Heart right ventricle (tissue), 16 donors: Measurements from ENCODE around the gene TTC7B. TPM values are rescaled to one million over a fixed set of nuclear protein-coding genes. Genes with fewer than 3 reads are reported as not detected.

Experiments used
- ATAC-seq, 8 donors: fragments of 200-7000 bp; cut with Tn5 transposase; one replicate each; pipeline ENCODE4 v1.9.1; 2020; ENCODE audit warnings: mild to moderate bottlenecking in 8 of 8, moderate library complexity in 8 of 8, moderate number of reproducible peaks in 1 of 8
- DNase-seq, 2 donors: peaks; one replicate each; pipeline ENCODE4 v3.0.0-alpha.2; 2020
- H3K27ac ChIP-seq, 10 donors: fragments of 200-600 bp; sonication (generic) in 2 of 10; one replicate each; pipeline versions ENCODE4 v1.5.0 to v1.8.0; 2020 to 2022; ENCODE audit warnings: mild to moderate bottlenecking in 3 of 10
- H3K27me3 ChIP-seq, 7 donors: fragments of 200-600 bp; one replicate each; pipeline ENCODE4 v1.8.0; 2021 to 2022; ENCODE audit warnings: mild to moderate bottlenecking in 2 of 7
- H3K36me3 ChIP-seq, 9 donors: fragments of 200-600 bp; sonication (generic) in 1 of 9; one replicate each; pipeline versions ENCODE4 v1.5.0 to v1.8.0; 2020 to 2022; ENCODE audit warnings: mild to moderate bottlenecking in 2 of 9
- H3K4me1 ChIP-seq, 9 donors: fragments of 200-600 bp; sonication (generic) in 1 of 9; one replicate each; pipeline versions ENCODE4 v1.5.0 to v1.8.0; 2020 to 2022; ENCODE audit warnings: mild to moderate bottlenecking in 4 of 9
- H3K4me3 ChIP-seq, 10 donors: fragments of 200-600 bp; sonication (generic) in 2 of 10; one replicate each; pipeline versions ENCODE4 v1.5.0 to v1.8.0; 2020 to 2022; ENCODE audit warnings: mild to moderate bottlenecking in 7 of 10, moderate library complexity in 2 of 10
- H3K9me3 ChIP-seq, 11 donors: fragments of 200-600 bp in 10 of 11; sonication (generic) in 2 of 11; one replicate each; pipeline versions ENCODE4 v1.5.0 to v1.8.0; 2013 to 2022; ENCODE audit warnings: mild to moderate bottlenecking in 2 of 11, control low read depth in 1 of 11, moderate library complexity in 1 of 11
- WGBS, 2 donors: extraction: QIAGEN DNeasy Blood & Tissue Kit; methylation state at CpG; one replicate each; pipeline ENCODE4 v1.1.7; 2013; ENCODE audit warnings: inconsistent platforms in 1 of 2; 5-methylcytosine and 5-hydroxymethylcytosine counted together
- intact Hi-C, 10 donors: fragments of 100-400 bp; cut with DNase I; formaldehyde crosslinking; loops; one replicate each; pipeline versions ENCODE4 v1.11.1 to v1.14.2; 2022
- polyA plus RNA-seq, 2 donors: library from polyadenylated mRNA; stranded (reverse); fragments of 200-250 nt; gene quantifications; one replicate each; pipeline ENCODE4 v1.2.3, GENCODE V29; 2013
- total RNA-seq, 10 donors: library from RNA; stranded (reverse); fragmentation: NEBNext Ultra II Directional in 3 of 10; extraction: Animal tissue kit (Norgen Biotek cat#: 25700) in 3 of 10; gene quantifications; one replicate each; pipeline versions ENCODE4 v1.2.1 to v1.2.4, GENCODE V29; 2021 to 2023
- TF ChIP-seq, protein P1 (sequence below), 9 donors: fragments of 200-600 bp; sonication (generic) in 2 of 9; IDR thresholded peaks; one replicate each; pipeline versions ENCODE4 v1.5.0 to v1.8.0; 2021 to 2022; ENCODE audit warnings: antibody characterized with exemption in 9 of 9, mild to moderate bottlenecking in 5 of 9, moderate library complexity in 1 of 9
- donor health status: Arrhythmogenic right ventricular cardiomyopathy.
- donor health status: ischemic (EF 13 %, LVEDD 7.1; RV severe dilation, severe dysfunction).
- donor health status: healthy with polysubstance abuse.
- donor health status: DM: no; HTN: yes; CAD: no.
- donor health status: DM: no; HTN: no; CAD: no.
- donor health status: ischemic (EF 25% LVEDD 6.9; RV normal size, moderate dysfunction).
- donor health status: ischemic (EF 25% LVEDD 5.7; RV mildly dilated, moderate dysfunction).
- donor health status: healthy.
- donor health status: DM: yes; HTN: yes; CAD: no.
- donor health status: Ischemic cardiomyopathy.
- donor health status: ischemic (EF 35%, LVEDD 5.7; RV mildly dilated, moderate dysfunction).
- donor health status: nonischemic (EF 11% LVEDD 7.7; RV severe dilation, severe dysfunction).
- donor health status: DM: yes; HTN: yes; CAD: no.
- donor health status: PGD.
- donor health status: ischemic (EF 29% LVEDD 5.4; RV normal size, mild dysfunction).
- donor health status: nonischemic (EF 23%, LVEDD 6.1; RV moderate dilation, normal function).

The TTC7B gene
- total and polyA plus RNA-seq, 12 donors: 23.0 to 79.4 (median 65.5) TPM

DNA sequence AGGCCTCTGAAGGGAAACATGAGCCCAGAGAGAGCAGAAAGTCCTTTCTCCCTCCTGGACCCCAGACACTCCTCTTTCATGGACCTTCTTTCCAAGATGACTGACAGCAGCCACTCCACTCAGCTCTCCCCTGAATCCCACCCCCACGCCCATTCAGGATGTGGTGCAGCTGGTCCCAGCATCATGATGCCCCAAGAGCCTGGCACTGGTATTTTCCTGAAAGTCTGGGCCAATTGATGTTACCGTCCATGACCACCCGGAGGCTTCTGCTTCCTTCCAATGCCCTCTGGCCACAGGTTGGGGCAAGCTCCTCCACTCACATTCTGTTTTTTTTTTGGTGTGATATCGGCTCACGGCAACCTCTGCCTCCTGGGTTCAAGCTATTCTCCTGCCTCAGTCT, 306.8 kb downstream of the TTC7B start:
- intact Hi-C loops: loop anchor here in 1 of 10 donors (10.0 kb wide), 1 partner anchor 105 kb away; no protein-coding TSS in a partner anchor
- Histone ChIP-seq H3K4me3 (no peak overlapping the region), H3K27me3 (no peaks in the 10 kb centered on the region), H3K36me3 (no peaks in the 10 kb centered on the region), H3K4me1 (peaks cover 15 to 37% (median 25%) of the 10 kb centered on the region in 9 donors), H3K27ac (no peak overlapping the region), H3K9me3 (peaks cover 0 to 5% (median 0%) of the 10 kb centered on the region in 11 donors)
- 66 to 82% methylated on average over 5 of the region's 5 CpGs for WGBS, 2 donors
- DNase-seq (no peak), ATAC-seq (no peak)
- TF ChIP-seq, protein P1, sequence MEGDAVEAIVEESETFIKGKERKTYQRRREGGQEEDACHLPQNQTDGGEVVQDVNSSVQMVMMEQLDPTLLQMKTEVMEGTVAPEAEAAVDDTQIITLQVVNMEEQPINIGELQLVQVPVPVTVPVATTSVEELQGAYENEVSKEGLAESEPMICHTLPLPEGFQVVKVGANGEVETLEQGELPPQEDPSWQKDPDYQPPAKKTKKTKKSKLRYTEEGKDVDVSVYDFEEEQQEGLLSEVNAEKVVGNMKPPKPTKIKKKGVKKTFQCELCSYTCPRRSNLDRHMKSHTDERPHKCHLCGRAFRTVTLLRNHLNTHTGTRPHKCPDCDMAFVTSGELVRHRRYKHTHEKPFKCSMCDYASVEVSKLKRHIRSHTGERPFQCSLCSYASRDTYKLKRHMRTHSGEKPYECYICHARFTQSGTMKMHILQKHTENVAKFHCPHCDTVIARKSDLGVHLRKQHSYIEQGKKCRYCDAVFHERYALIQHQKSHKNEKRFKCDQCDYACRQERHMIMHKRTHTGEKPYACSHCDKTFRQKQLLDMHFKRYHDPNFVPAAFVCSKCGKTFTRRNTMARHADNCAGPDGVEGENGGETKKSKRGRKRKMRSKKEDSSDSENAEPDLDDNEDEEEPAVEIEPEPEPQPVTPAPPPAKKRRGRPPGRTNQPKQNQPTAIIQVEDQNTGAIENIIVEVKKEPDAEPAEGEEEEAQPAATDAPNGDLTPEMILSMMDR (IDR thresholded peaks at IDR 0.05): no peak

DNA sequence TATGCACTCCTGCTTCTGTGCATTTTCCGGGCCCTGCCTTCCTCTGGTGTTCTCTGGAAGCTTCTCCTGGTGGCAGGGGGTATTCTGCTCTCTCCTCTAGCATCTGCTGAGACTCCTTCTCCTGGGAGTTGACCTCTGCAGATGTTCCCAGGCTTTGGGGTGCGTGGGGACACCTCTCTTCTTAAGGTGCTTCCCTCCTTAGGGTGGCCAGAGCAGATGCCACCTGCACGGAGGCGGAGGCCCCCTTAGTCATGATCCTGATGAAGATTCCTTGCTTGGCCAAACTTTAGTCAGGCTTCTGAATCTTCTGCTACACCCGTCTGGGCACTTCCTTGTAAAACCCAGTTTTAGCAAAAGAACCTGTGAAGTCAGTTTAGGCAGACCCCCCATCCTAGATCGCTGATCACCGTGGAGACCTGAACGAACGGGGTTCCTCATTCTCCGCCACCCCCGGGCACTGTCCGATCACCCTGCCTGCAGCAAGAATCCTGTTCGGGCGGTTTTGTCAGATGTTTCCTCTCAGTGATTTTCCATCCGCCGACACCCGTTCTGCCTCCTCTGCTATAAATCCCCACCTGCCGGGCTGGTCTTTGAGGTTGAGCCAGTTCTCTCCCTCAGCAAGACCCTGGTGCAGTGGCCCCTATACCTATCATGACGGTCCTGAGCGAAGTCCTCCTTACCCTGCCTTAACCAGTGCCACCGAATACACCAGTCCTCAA, 307.5 kb downstream of the TTC7B start:
- intact Hi-C loops: loop anchor here in 1 of 10 donors (10.0 kb wide), 1 partner anchor 104 kb away; no protein-coding TSS in a partner anchor
- H3K4me3 ChIP-seq: no peak overlapping the region
- H3K4me1 ChIP-seq: peaks cover 12 to 30% (median 19%) of the 10 kb centered on the region in 9 donors
- TF ChIP-seq, protein P1 (IDR thresholded peaks at IDR 0.05): no peak
- ATAC-seq: no peak
- no peak for DNase-seq
- peaks cover 0 to 5% (median 0%) of the 10 kb centered on the region in 11 donors for H3K9me3 ChIP-seq
- no peaks in the 10 kb centered on the region for H3K27me3 ChIP-seq
- no peak overlapping the region for H3K27ac ChIP-seq
- WGBS, 2 donors: 61 to 67% methylated on average over 21 of the region's 21 CpGs
- H3K36me3 ChIP-seq: no peaks in the 10 kb centered on the region

DNA sequence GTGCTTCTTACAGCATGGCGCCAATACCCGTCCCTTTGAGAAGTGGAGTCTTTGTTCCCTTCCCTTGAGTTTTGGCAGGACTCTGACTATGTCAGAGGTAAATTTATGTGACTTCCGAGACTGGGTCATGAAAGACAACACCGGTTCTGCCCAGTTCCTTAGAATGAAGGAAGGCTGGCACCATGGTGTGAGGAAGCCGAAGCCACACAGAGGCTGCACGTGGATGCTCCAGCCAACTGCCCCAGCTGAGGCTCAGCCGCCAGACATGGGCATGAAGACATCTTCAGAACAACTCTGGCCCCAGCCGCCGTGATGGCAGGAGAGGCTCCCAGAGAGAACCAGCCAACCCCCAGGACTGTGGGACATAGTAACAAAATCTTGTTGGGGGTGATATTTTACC, 308.2 kb downstream of the TTC7B start:
- H3K27me3 ChIP-seq: no peaks in the 10 kb centered on the region
- H3K4me3 ChIP-seq: no peak overlapping the region
- H3K27ac ChIP-seq: no peak overlapping the region
- H3K4me1 ChIP-seq: peaks cover 5 to 23% (median 13%) of the 10 kb centered on the region in 9 donors
- intact Hi-C loops: loop anchor here in 1 of 10 donors (10.0 kb wide), 1 partner anchor 103 kb away; no protein-coding TSS in a partner anchor
- DNase-seq (no peak), ATAC-seq (no peak)
- H3K36me3 ChIP-seq: no peaks in the 10 kb centered on the region
- TF ChIP-seq, protein P1 (IDR thresholded peaks at IDR 0.05): no peak
- H3K9me3 ChIP-seq: peaks cover 0 to 5% (median 0%) of the 10 kb centered on the region in 11 donors
- WGBS, 2 donors: 90 to 93% methylated on average over 9 of the region's 9 CpGs

DNA sequence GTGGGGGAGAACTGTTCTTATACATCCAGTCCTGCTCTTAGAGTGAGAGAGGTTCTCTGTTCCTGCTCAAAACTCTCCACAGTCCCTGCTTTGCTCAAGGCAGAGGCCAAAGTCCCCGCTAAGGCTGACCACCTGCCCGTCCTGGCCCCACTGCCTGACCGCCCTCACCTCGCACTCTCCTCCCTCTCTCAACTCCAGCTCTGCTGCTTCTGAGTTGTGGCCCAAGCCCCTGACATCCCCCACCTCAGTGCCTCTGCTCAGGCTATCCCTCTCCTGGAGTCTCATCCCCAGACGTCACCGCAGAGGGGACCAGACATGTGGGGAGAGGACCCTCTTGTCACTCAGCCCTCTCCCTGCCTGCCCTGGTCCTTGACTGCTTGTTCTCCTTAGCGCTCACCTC, 308.8 kb downstream of the TTC7B start:
- TF ChIP-seq, protein P1 (IDR thresholded peaks at IDR 0.05): no peak
- intact Hi-C loops: loop anchor here in 1 of 10 donors (10.0 kb wide), 1 partner anchor 103 kb away; no protein-coding TSS in a partner anchor
- peaks cover 0 to 17% (median 7%) of the 10 kb centered on the region in 9 donors for H3K4me1 ChIP-seq
- H3K27ac ChIP-seq: no peak overlapping the region
- DNase-seq (no peak), ATAC-seq (no peak)
- H3K36me3 ChIP-seq: no peaks in the 10 kb centered on the region
- no peak overlapping the region for H3K4me3 ChIP-seq
- 92 to 93% methylated on average over 7 of the region's 7 CpGs for WGBS, 2 donors
- H3K9me3 ChIP-seq: peaks cover 0 to 5% (median 0%) of the 10 kb centered on the region in 11 donors
- H3K27me3 ChIP-seq: no peaks in the 10 kb centered on the region
